Vagina (tissue), 2 donors: Measurements from ENCODE around the gene SCARB1. TPM values are rescaled to one million over a fixed set of nuclear protein-coding genes. Genes with fewer than 3 reads are reported as not detected.
A peak's percentile ranks its signal among the peaks of the same experiment; 100 is the strongest.

Experiments used
- DNase-seq, 2 donors: peaks; one replicate each; pipeline ENCODE4 v3.0.0-alpha.2; 2017; ENCODE audit errors: extremely low spot score in 2 of 2
- H3K27ac ChIP-seq: fragments of 200-600 bp; sonication (generic); one replicate; pipeline ENCODE4 v1.5.1; 2019
- H3K27me3 ChIP-seq: fragments of 200-600 bp; sonication (generic); one replicate; pipeline ENCODE4 v1.5.1; 2019
- H3K36me3 ChIP-seq, 2 donors: fragments of 200-600 bp; sonication (generic); one replicate each; pipeline ENCODE4 v1.5.1; 2017 to 2019
- H3K4me1 ChIP-seq: fragments of 200-600 bp; sonication (generic); one replicate; pipeline ENCODE4 v1.5.1; 2019
- H3K4me3 ChIP-seq, 2 donors: fragments of 200-600 bp; sonication (generic); 1 replicate in 1 of 2; 2 replicates in 1 of 2; pipeline ENCODE4 v1.5.1; 2016 to 2019
- H3K9me3 ChIP-seq: fragments of 200-600 bp; sonication (generic); one replicate; pipeline ENCODE4 v1.5.1; 2019
- POLR2A ChIP-seq, 2 donors: fragments of 450-650 bp; IDR thresholded peaks; one replicate each; pipeline ENCODE4 v1.6.1; 2017; ENCODE audit warnings: antibody characterized with exemption in 2 of 2, mild to moderate bottlenecking in 2 of 2, moderate library complexity in 2 of 2
- POLR2AphosphoS5 ChIP-seq, 2 donors: sonication (generic); formaldehyde crosslinking; IDR thresholded peaks; one replicate each; pipeline ENCODE4 v1.9.0; 2017; ENCODE audit warnings: antibody characterized with exemption in 2 of 2, mild to moderate bottlenecking in 2 of 2, low read depth in 1 of 2; ENCODE audit not compliant: insufficient read depth in 1 of 2
- intact Hi-C: fragments of 100-400 bp; cut with DNase I; formaldehyde crosslinking; loops from one replicate; pipeline ENCODE4 v1.15.1; 2023
- total RNA-seq: library from RNA; depleted of rRNA; stranded (reverse); fragments of >200 nt; gene quantifications from one replicate; pipeline ENCODE4 v1.2.3, GENCODE V29; 2016
- TF ChIP-seq, protein P1 (sequence below), 3 experiments: fragments of 450-650 bp in 2 of 3; fragments of 200-600 bp in 1 of 3; sonication (generic) in 1 of 3; IDR thresholded peaks; one replicate each; pipeline ENCODE4 v1.5.1; 2017 to 2019; ENCODE audit warnings: antibody characterized with exemption in 3 of 3, mild to moderate bottlenecking in 2 of 3, moderate library complexity in 2 of 3

The SCARB1 gene
- total RNA-seq, 1 donor from 2014 or later, result 20.6 TPM

DNA sequence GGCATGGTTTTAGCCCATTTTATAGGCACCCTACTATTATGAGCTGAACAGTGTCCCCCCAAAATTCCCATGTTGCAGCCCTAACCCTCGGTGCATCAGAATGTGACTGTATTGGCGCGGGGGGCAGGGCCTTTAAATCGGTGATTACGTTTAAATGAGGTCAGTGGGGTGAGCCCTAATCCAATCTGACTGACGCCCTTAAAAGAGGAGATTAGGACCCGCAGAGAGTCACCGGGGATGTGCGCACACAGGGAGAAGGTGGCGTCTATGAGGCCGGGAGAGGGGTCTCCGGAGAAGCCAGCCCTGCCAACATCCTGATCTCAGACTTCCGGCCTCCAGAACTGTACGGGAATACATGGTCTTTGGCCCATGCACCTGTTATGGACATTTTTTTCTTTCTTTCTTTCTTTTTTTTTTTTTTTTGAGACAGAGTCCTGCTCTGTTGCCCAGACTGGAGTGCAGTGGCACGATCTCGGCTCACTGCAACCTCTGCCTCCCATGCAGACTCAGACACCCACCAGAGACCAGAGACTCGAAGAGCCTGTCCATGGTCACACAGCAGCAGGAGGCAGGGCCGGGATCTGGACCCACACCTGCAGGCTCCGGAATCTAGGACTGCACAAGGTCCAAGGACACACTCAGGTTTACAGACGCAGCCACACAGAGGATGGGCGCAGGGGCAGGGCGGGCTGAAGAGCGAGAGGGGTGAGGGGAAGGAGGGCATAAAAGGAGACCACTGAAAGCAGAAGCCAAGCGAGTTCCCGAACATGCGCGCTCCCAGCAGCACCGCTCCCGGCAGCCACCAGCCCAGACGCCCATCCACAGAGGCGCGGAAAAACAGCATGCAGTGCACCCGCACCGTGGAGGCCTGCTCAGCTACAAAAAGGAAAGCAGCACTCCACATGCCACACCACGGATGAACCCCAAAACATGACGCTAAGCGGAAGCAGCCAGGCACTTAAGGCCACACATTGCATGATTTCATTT lies 19.0 kb downstream of the SCARB1 start:
- intact Hi-C loops, result no loop called here
- TF ChIP-seq, protein P1, sequence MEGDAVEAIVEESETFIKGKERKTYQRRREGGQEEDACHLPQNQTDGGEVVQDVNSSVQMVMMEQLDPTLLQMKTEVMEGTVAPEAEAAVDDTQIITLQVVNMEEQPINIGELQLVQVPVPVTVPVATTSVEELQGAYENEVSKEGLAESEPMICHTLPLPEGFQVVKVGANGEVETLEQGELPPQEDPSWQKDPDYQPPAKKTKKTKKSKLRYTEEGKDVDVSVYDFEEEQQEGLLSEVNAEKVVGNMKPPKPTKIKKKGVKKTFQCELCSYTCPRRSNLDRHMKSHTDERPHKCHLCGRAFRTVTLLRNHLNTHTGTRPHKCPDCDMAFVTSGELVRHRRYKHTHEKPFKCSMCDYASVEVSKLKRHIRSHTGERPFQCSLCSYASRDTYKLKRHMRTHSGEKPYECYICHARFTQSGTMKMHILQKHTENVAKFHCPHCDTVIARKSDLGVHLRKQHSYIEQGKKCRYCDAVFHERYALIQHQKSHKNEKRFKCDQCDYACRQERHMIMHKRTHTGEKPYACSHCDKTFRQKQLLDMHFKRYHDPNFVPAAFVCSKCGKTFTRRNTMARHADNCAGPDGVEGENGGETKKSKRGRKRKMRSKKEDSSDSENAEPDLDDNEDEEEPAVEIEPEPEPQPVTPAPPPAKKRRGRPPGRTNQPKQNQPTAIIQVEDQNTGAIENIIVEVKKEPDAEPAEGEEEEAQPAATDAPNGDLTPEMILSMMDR (IDR thresholded peaks at IDR 0.05), result no peak
- Histone ChIP-seq H3K27ac (no peak overlapping the region), H3K4me3 (no peak overlapping the region), H3K4me1 (peaks cover 16% of the 10 kb centered on the region), H3K9me3 (no peaks in the 10 kb centered on the region), H3K27me3 (no peaks in the 10 kb centered on the region), H3K36me3 (no peaks in the 10 kb centered on the region)
- no peak for DNase-seq

DNA sequence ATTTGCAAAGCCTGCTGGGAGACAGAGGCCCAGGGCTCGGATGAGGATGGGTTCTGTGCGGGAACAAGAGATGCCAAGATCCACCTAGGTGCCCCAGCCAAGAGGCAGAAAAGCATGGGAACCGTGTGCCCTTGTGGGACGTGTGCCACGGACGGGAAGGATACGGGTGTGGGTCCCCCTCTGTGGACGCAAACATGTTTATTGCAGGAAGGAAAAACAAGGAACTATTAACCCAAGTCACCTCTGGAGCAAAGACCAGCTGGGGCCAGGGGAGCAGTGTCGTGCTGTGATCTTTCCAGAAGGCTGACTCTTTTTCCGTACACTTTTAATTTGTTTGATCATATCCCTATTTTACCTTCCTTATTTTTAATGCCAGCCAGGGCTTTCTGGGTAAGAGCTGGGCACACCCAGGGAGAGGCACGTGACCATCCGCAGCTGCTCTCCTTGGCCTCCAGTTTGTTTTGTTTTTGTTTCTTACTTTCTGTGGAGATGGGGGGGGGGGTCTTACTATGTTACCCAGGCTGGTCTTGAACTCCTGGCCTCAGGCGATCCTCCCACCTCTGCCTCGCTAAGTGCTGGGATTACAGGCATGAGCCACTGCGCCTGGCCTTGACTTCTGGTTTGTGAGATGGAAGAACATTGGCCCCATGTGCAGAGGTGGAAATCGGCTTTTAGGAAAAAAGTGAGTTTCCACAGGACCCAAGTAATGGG lies 20.7 kb downstream of the SCARB1 start:
- TF ChIP-seq, protein P1 (IDR thresholded peaks at IDR 0.05), result no peak
- TF ChIP-seq POLR2A (IDR thresholded peaks at IDR 0.05), result no peak
- TF ChIP-seq POLR2AphosphoS5 (IDR thresholded peaks at IDR 0.05; ENCODE audit: insufficient read depth in 1 of 2, low read depth in 1 of 2), result no peak

DNA sequence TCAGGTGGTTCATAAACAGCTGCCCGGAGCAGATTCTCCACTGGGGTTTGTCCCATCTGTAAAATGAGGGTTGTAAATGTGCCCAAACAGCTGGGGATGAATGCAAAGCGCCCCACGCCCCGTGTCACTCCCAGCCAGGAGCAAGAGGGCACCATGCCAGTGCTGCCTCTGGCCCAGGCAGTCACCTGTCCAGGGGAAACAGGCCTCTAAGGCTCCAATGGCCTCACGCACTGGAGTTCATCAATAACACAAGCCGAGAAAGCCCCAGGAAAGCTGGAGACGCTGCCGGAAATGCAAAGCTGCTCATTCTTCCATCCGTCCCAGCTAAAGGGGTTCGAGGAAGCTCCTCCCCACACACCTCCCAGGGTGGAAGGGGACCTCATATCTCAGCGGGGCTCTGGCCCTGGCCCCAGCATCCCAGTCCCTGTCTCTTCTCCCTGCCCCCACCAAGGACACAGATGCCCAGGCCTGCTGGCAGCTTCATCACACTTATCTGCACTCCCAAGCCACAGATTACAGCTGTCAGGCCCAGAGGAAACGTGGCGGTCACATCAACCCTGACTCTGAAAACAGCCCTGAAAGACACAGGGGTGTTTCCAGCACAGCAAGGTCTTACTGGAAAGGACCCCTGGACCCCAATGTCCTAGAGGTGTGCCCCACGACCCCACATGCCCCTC lies 21.5 kb downstream of the SCARB1 start:
- Histone ChIP-seq H3K4me1 (peaks cover 25% of the 10 kb centered on the region), H3K27ac (peak overlapping the region; percentile 9)
- no peak for DNase-seq

More for the DNA sequence above, 20.7 kb downstream of the SCARB1 start:
- DNase-seq, result no peak
- no peak overlapping the region for H3K4me3 ChIP-seq
- H3K27me3 ChIP-seq, result no peaks in the 10 kb centered on the region
- no peaks in the 10 kb centered on the region for H3K36me3 ChIP-seq
- peak overlapping the region; percentile 11 for H3K27ac ChIP-seq
- intact Hi-C loops, result no loop called here
- peaks cover 27% of the 10 kb centered on the region for H3K4me1 ChIP-seq
- H3K9me3 ChIP-seq, result no peaks in the 10 kb centered on the region

DNA sequence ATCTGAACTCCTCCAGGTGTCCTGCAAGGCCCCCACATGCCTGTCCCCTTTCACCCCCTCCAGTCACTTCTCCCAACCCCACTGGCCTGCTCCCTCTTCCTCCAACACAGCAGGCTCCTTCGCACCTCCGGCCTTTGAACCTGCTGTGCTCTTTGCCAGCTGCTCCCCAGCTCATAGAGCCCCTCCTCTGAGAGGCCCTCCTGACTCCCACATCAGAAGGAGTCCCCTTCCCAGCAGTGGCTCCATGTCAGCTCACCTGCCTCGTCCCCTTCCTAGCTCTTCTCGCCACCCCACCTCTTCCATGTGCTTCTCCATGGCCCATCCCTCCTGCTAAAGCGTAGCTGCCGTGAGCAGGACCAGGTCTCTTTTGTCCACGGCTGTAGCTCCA lies 22.1 kb downstream of the SCARB1 start:
- Histone ChIP-seq H3K9me3 (no peaks in the 10 kb centered on the region), H3K27me3 (no peaks in the 10 kb centered on the region), H3K4me3 (no peak overlapping the region), H3K4me1 (peaks cover 19% of the 10 kb centered on the region), H3K36me3 (no peaks in the 10 kb centered on the region), H3K27ac (peak overlapping the region; percentile 9)
- intact Hi-C loops, result no loop called here
- TF ChIP-seq POLR2A (IDR thresholded peaks at IDR 0.05), result no peak
- no peak for TF ChIP-seq POLR2AphosphoS5 (IDR thresholded peaks at IDR 0.05; ENCODE audit: insufficient read depth in 1 of 2, low read depth in 1 of 2)
- DNase-seq, result no peak

More for the DNA sequence above, 21.5 kb downstream of the SCARB1 start:
- H3K27me3 ChIP-seq, result no peaks in the 10 kb centered on the region
- no peaks in the 10 kb centered on the region for H3K36me3 ChIP-seq
- H3K9me3 ChIP-seq, result no peaks in the 10 kb centered on the region
- intact Hi-C loops, result no loop called here
- TF ChIP-seq, protein P1 (IDR thresholded peaks at IDR 0.05), result no peak
- TF ChIP-seq POLR2A (IDR thresholded peaks at IDR 0.05), result no peak
- TF ChIP-seq POLR2AphosphoS5 (IDR thresholded peaks at IDR 0.05; ENCODE audit: insufficient read depth in 1 of 2, low read depth in 1 of 2), result no peak
- H3K4me3 ChIP-seq, result no peak overlapping the region
